ENCODE results near the gene MAML3.

GRCh38 chr4:139942241-139942640 lies 211.7 kb downstream of the MAML3 start:
- TF ChIP-seq, protein P1, sequence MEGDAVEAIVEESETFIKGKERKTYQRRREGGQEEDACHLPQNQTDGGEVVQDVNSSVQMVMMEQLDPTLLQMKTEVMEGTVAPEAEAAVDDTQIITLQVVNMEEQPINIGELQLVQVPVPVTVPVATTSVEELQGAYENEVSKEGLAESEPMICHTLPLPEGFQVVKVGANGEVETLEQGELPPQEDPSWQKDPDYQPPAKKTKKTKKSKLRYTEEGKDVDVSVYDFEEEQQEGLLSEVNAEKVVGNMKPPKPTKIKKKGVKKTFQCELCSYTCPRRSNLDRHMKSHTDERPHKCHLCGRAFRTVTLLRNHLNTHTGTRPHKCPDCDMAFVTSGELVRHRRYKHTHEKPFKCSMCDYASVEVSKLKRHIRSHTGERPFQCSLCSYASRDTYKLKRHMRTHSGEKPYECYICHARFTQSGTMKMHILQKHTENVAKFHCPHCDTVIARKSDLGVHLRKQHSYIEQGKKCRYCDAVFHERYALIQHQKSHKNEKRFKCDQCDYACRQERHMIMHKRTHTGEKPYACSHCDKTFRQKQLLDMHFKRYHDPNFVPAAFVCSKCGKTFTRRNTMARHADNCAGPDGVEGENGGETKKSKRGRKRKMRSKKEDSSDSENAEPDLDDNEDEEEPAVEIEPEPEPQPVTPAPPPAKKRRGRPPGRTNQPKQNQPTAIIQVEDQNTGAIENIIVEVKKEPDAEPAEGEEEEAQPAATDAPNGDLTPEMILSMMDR (IDR thresholded peaks at IDR 0.05) = no peak
- TF ChIP-seq POLR2A (IDR thresholded peaks at IDR 0.05) (no peak), EP300 (IDR thresholded peaks at IDR 0.05) (no peak)
